Occipital lobe (tissue), 2 donors: ENCODE results near the gene INSYN1. TPM values are rescaled to one million over a fixed set of nuclear protein-coding genes. Genes with fewer than 3 reads are reported as not detected.
"Not testable (repeated sequence)": the region's sequence is repeated elsewhere in the genome, so short reads cannot be mapped to it uniquely, and the experiment has no call there.

Experiments
- DNase-seq: peaks from one replicate; lab custom pipeline; 2025; lab: John Stamatoyannopoulos, UW
- total RNA-seq: library from RNA; depleted of rRNA; stranded (reverse); fragments of >200 nt; gene quantifications from one replicate; pipeline ENCODE4 v1.2.3, GENCODE V29; 2014

The INSYN1 gene
- total RNA-seq, 1 donor from 2014 or later: 30.1 TPM

DNA sequence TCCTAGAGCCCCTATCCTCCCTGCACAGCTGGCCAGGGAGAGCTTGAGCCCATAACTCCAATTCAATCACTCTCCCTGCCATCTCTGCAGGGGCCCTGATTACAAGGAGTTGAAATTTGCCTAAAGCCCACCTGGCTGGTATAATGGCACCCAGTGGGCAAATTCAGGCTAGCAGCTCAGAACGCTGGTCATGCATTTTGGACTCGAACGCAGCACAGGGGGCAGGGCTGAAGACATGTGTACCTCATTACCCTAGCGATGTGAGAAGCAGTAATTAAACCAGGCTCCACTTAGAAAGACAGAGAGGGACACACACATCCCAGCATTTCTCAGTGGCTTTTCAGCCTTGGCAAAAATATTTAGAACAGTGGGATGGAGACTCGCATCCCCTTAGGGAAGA, 3.2 kb downstream of the INSYN1 start:
- DNase-seq: no peak

DNA sequence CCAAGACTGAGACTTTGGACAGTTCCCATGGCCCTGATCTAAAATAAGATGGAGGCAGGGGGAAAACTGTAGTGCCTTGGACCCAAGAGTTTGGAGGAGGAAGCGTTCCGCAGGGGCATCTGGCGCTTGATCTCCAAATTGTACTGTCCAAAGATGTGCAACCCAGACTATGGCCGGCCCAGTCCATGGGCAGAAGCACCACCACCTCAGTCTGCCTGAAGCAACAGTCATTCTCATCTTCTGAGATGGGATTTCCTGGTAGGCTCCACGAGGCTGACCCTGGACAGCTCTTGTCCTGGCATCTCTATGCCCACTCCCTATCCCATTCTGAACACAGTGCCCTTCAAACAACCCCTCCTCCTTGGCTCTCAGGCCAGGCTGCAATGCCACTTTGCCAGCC, 3.6 kb downstream of the INSYN1 start:
- DNase-seq: no peak

DNA sequence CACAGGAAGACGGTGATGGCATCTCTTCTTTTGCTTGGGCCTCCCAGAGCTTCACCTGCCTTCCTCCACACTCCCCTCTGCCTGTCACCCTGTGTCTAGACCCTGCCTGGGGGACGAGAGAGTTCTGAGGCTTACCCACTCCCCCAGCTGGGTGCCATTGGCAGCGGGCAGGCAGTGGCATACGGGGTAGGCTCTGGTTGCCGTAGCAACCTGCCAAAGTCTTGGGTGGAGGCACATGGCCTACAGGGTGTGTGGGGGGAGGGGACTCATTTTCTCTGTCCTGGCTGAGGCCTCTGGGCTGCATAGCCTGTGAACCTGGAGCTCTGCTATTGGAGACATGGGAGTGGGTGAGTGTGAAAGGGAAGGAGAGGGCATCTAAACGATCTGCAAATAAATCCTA, 4.4 kb downstream of the INSYN1 start:
- DNase-seq: no peak

DNA sequence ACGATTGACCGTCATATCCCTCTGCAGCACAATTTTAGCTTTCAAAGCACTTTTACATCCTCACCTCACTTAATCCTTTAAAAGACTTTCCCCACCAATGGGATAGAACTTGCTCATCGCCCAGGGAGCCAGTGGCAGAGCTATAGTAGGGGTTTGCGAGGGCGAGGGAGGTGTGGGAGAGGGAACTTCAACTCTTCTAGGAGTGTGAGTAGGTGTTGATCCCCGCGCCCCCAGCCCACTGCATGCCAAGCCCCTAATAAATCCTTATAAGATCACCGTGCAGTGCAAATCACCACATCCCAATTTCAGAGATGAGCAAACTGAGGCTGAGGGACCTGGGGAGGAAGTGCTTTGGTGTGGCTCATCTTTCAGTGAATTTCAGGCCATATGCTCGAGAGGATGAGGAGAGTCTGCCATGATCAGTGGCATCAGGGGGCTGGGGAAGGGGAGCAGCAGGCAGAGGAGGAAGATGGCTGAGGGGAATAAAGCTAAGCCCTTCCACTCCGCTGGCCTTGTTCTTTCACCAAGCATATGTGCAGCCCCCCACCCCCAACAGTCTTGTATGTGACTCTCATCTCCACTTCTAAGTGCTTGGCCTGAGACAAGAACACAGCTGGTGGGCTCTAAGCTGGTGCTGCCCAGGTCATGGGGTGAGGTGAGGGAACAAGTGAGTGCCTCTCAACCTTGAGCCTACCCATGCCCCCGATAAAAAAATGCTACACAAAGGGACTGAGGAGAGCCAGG, 5.1 kb downstream of the INSYN1 start:
- DNase-seq: no peak

DNA sequence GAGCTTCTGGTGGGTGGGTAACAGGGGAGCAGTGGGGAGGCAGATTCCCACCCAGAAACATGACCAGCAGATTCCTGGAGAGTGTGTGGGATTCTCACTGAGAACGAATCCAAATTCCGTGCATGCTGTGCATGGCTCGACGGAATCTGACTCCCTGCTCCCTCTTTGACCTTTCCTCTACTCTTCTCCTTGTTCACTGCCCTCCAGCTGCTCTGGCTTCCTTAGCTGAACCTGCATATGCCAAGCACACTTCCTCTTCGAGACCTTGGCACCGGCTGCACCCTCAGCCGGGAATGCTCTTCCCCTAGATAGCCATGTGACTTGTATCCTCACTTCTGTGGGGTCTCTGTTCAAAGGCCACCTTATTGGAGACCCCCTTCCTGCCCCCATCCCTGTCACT, 6.3 kb downstream of the INSYN1 start:
- no peak for DNase-seq

DNA sequence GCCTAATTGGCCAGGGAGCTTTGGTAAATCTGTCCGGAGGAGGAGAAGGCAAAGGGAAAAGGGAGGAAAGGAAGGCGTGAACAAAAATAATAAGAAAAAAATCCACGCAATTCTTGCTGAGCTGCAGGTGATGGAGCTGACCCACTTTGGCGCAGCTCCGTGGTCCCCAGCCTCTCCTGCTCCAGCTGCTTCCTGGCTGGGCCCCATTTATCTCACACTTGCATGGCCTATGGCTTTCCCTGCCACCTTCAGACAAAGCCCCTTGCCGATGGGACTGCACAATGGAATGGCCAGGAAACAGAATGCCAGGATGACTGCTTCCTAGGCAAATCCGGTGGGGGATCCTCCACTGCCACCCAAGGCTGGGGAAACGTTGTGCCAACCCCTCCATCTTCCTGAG, 6.9 kb downstream of the INSYN1 start:
- no peak for DNase-seq

DNA sequence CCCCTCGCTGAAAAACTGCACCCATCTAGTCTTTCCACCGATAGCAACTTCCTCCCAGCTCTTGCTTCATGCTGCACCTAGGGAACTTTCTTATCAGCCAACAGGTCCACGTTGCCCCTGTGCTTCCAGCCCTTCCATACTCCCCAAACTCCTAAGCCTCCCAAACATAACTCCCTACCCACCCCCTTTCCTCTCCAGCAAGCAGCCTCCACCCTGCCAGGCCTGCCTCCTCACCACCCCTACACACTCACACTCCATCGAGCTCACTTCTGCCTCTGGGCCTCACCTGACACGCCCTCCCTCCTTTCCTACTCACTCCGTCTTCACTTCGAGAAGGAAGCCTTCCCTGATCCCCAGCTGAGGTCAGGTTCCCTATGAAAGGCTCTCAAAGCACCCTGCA, 8.1 kb downstream of the INSYN1 start:
- no peak for DNase-seq

DNA sequence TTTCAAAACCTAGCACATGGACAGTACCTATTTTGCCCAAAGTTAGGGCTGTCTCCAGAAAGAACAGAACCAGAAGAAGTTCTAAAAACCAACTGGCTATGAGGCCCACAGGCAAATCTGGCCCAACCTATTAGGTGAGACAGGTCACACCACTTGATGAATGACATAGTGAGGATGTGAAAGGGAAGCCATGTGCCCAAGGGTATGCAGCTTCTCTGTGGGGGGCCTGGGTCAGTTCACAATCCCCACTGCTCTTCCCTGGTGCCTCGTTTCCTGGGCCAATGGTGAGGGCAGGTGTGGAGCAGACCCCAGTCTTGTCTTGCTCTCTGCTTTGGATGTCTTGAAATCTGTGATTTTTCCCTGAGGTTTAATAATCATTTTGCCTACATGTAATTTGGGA, 8.9 kb downstream of the INSYN1 start:
- no peak for DNase-seq

DNA sequence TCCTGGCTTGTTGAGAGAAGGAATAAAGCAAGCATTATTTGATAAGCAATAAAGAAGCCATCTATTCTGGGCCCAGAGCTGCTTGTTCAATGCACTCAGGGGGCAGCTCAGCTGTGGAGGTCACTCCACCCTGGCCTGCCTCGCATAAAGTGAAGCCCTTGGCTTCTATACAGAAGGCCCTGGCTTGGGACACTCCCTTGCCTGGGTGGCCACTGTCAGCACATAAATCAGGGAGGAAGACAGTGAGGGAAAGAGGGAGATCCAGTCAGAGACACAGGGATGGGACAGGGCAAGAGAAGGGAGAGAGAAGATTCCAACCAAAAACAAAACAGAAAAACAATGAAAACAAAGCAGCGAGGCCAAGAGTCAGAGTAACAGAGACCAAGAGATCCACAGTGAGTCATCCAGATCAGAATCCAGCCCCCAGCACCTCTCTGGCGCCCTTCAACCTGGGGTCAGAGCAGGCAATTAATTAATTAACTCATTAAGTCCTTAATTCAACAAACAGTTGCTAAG, 11.8 kb downstream of the INSYN1 start:
- DNase-seq: no peak

DNA sequence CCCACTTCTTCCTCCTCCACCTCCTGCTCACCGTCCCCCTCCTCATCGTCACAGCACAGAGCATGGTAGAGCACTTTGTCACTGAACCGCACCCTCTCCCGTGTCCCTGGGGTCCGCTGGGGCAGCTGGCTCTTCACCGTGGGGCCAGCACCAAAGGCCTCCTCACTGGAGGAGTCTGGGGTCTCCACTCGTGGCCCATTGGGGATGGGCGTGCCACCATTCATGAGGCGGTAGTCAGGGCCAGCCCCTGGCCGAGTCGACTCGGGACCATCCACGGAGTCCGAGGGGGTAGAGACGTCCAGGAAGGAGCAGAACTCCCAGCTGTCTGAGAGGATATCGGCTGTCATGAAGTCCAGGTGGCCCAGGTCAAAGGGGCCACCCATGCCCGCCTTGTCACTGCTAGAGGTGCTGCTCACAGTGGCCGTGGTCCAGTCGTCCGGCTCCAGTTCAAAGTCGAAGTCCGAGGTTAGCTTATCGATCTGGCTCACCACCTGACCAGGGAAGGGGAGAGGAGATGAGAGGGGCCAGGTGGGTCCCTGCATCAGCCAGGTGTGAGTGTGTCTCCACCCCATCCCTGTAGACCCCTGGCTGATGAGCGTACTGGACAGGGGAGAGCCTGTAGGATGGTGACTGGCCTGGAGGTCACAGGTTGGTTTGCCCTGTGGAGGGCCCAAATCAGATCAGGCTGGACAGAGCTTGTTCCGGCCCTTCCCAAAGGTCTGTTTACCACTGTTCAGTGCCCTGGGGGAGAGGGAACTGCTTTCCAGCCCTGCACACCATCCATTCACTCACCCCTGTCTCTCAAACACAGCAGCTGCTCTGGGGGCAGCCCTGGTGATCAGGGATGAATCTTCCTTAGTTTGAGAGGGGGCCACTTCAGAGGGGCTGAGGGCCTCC, 12.8 kb downstream of the INSYN1 start:
- DNase-seq: no peak

DNA sequence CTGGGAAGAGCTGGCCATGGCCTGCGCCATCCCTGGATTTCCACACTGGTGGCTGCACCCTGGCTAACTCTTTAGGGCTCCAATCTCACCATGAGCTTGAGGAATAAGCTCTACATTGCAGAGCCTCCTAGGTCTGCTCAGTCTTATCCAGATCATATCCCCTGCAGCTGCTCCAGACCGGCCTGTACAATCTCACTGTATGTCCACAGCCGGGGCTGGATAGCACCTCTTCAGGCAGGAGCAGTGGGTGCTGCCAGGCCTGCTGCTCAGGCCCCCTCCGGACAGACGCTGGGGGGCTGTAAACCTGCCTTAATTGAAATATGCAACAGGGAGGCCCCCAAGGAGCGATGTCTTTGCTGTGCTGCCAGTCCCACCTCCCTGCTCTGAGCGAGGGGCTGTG, 15.6 kb downstream of the INSYN1 start:
- no peak for DNase-seq

DNA sequence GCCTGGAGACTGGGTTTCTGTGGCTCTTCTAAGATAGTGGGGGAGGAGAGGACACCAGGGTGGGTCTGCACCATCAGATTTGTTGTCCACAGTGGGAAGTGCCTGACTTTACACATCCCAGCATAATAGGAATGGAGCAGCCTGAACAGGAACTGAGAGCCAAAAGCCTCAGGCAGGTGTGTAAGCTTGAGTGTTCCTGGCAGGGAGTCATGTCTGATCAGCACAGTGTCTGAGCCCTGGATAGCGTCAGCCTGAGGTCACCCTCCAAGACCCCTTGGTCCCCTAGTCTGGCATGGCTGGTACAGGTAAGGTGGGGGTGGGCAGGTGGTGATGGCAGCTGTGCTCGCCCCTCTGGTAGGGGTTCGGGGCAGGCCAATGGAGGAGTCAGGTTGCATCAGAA, 20.2 kb downstream of the INSYN1 start:
- no peak for DNase-seq

DNA sequence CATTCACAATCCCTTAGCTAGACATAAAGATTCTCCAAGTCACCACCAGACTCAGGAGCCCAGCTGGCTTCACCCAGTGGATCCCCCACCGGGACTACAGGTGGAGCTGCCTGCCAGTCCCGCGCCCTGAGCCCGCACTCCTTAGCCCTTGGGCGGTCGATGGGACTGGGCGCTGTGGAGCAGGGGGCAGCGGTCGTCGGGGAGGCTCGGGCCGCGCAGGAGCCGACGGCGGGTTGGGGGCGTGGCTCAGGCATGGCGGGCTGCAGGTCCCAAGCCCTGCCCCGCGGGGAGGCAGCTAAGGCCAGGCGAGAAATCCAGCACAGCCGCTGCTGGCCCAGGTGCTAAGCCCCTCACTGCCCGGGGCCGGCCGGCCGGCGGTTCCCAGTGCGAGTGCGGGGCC, 21.1 kb downstream of the INSYN1 start:
- not testable (repeated sequence) for DNase-seq

DNA sequence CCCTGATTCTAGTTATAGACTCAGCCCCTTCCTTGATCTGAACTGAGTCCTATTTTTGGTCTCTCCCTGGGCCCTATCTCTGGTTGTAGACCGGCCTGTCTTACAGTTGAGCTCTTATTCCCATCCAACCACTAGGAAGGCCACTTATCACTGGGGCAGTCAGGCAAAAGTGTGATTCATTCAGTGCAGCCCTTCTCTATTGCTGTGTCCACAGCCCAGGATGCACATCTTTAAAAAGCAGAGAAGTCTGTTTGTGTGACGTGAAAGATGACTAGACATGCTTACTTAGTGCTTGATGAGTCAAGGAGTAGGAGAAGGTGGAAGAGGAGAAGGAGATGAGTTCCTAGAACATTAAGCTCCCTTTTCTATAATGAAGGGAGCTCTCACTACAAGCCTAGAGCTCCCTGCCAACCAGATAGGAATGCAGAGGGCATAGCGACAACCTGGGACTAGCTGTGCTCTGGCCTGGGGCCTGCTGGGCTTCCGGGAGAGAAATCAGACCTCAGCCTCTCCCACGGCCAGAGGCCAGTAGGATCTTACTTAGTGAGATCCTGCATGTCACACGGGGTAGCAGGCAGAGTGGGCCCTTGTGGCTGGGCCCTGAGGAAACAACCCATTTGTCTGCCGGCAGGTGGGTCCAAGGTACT, 25.7 kb downstream of the INSYN1 start:
- DNase-seq: no peak

DNA sequence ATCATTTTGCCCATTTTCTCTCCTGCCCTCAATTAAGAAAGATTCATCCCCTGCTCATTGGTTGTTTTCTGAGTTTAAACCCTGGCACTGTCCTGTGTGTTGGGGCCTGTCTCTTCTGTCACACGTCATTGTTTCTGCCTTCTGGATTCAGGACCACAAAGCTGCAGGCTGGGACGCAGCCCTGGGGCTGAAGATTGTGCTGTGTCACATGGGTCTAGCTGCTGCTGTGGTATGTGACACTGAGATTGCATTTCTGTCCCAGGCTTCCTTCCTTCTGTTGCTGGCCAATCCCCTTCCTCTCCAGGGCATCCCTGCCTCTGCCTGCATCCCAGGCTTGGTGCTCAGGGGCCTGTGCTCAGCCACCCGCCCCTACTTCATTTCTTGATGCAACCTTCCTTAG, 28.9 kb downstream of the INSYN1 start:
- DNase-seq: no peak

DNA sequence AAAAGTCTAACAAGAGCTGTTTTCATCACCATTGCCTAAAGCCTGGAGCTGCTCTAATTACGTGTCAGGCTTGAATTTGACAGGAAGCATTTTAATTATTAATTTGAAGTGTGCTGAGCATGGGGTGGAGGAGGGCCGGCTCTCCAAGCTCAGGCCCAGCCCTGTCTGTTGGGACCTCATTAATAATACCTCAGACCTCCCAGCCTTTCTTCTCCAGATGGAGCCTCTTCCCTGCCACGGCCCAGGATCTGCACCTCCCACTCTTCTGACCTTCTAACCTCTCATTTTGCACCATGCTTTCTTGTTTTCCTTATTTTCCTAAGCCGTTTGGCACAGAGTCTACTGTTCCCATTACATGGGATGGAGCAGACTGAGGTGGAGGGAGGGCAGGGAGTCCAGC, 30.0 kb downstream of the INSYN1 start:
- DNase-seq: no peak

DNA sequence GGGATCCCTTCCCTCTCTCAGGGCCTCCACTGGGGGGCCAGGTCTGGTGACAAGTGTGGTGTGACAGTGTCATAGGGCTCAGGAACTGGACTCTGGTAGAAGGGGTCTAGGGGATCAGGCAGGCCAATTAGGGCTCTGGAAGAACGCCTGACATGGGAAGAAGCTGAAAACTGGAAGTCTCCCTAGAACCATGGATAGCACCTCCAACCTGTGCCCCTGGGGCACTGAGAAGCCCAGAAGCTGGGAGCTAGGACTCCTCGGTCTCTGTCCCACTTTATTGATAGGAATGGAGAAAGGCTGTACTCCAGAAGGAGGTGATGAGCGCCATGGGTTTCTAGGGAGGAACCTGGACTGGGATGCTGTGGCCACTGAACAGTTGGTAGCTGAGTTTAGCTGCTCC, 30.7 kb downstream of the INSYN1 start:
- DNase-seq: no peak

DNA sequence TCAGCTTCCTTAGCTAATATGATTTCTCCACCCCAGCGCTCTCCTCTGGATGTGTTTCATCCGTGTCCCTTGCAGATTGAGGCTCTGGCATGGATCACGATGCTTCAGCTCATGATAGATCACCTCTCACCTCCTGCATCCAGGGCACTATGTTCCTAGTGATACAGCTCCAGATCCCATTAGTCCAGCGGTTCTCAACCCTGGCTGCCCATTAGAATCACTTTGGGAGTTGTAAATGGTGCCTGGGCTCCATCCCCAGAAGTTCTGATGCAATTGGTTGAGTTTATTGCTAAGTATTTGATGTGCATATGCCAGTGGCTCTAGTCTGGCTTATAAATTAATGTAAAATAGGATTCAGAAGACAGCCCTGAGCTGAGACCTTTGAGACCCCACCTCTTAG, 34.5 kb downstream of the INSYN1 start:
- no peak for DNase-seq

DNA sequence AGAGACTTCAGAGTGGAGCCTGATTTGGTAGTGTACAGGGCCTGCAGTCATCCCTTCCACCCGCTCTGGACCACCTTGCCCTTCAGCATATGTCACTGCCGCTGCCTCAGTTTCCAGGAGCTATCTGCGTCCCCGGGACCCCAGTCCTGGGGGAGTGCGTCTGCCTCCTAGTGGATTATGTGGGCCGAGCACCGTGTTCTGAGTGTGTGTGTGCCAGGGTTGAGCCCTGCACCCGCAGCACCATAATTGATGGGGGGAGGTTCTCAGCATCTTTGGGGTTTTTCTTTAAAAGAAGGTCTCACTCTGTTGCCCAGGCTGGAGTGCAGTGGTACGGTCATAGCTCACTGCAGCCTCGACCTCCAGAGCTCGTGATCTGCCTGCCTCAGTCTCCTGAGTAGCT, 35.3 kb downstream of the INSYN1 start:
- DNase-seq: no peak

DNA sequence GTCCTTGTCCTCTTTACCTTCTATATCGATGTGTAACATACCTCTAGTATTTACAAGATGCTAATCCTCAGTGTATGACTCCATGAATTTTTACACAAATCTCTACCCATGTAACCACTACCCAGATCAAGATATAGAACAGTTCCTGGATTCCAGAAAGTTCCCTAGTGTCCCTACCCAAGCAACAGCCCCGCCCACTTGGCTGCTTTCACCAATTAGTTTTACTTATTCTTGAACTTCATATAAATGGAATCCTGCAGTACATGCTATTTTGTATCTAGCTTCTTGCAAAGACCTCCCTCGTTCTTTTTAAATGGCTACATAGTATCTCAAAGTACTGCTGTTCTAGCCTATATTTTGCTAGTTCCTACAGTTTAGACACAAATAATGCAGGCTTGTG, 35.9 kb downstream of the INSYN1 start:
- DNase-seq: no peak

DNA sequence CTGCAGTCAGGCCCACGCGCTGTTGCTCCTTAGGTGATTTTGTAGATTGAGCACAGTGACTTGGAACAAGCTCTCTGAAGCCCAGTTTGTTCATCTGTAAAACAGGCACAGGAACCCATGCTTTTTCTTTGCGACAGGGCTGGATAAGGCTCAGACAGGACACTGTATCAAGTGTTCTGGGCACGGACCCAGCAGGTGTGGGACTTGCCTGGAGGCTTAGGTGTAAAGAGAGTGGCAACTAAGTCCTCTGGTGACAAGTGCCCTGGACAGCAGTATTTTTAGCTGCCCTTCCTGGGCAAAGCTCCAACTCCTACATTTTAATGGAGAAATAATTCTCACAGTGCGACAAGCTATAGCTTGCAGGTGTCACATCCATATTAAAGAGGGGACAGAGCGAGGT, 36.7 kb downstream of the INSYN1 start:
- no peak for DNase-seq

DNA sequence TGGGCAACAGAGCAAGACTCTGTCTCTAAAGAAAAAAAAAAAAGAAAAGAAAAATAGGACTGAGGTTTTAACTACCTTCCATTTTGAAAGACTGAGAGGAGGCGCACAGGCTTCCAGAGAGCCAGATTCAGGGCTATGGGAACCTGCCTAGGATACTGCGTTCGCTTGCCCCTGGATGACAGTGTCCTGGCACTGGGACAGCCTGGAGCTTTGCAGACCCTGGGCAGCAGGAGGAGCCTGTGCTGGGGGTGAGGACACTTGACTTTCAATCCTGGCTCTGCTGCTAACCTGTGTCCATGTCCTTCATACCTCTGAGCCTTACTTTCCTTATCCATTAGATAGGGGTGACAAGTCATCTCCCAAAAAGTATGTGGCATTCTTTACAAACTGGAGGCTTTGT, 37.7 kb downstream of the INSYN1 start:
- DNase-seq: no peak
